K562 (cell line): ENCODE data around the gene WIF1.

Experiments used
- HDAC6 ChIP-seq: IDR thresholded peaks from 2 replicates; pipeline ENCODE4 v1.6.1; 2012; ENCODE audit warnings: low read depth, mild to moderate bottlenecking, control low read depth, inconsistent platforms, low read length, moderate library complexity
- MAFG ChIP-seq: fragments of 450-650 bp; conservative IDR thresholded peaks from 2 replicates; pipeline ENCODE4 v1.6.1; 2016; ENCODE audit warnings: missing genetic modification characterization, missing compliant biosample characterization
- NRF1 ChIP-seq, 2 experiments: fragments of 450-650 bp; IDR thresholded peaks in 1 of 2; conservative IDR thresholded peaks in 1 of 2; 2 replicates each; pipeline ENCODE4 v1.6.1; 2014; ENCODE audit warnings: mild to moderate bottlenecking in 2 of 2
- RAD21 ChIP-seq, 2 experiments: fragments of 250-450 bp in 1 of 2; fragments of 450-650 bp in 1 of 2; sonication (Bioruptor Pico) in 1 of 2; formaldehyde crosslinking in 1 of 2; IDR thresholded peaks in 1 of 2; conservative IDR thresholded peaks in 1 of 2; 2 replicates each; pipeline versions ENCODE4 v1.4.0 to v1.8.0; 2020 to 2022; ENCODE audit warnings: mild to moderate bottlenecking in 2 of 2, moderate library complexity in 1 of 2
- SMAD1 ChIP-seq: fragments of 150-350 bp; IDR thresholded peaks from 2 replicates; pipeline ENCODE4 v1.6.1; 2014; ENCODE audit warnings: low read length, low read depth; ENCODE audit not compliant: partially characterized antibody
- TF ChIP-seq, protein P1 (sequence below), 3 experiments: IDR thresholded peaks in 2 of 3; conservative IDR thresholded peaks in 1 of 3; 2 replicates each; pipeline ENCODE4 v1.5.1; 2011 to 2012; ENCODE audit warnings: low read length in 3 of 3, mild to moderate bottlenecking in 3 of 3, control low read depth in 2 of 3, improper control_type of control experiment in 1 of 3, inconsistent platforms in 1 of 3, low read depth in 1 of 3, mixed read lengths in 1 of 3, moderate library complexity in 1 of 3; ENCODE audit not compliant: insufficient read depth in 2 of 3
- TF ChIP-seq, protein P2 (sequence below), 2 experiments: IDR thresholded peaks; 2 replicates each; pipeline ENCODE4 v1.6.1; 2012; ENCODE audit warnings: improper control_type of control experiment in 2 of 2, low read depth in 2 of 2, low read length in 2 of 2, borderline replicate concordance in 1 of 2

- no peak for TF ChIP-seq SMAD1
- TF ChIP-seq RAD21 (CRISPR knock-in tag; conservative IDR thresholded peaks at IDR 0.05 in 1 of 2, IDR thresholded peaks at IDR 0.05 in 1 of 2), result no peak
- TF ChIP-seq MAFG (tag), result no peak
- TF ChIP-seq NRF1 (conservative IDR thresholded peaks at IDR 0.05 in 1 of 2, IDR thresholded peaks at IDR 0.05 in 1 of 2), result no peak
- TF ChIP-seq, protein P1, sequence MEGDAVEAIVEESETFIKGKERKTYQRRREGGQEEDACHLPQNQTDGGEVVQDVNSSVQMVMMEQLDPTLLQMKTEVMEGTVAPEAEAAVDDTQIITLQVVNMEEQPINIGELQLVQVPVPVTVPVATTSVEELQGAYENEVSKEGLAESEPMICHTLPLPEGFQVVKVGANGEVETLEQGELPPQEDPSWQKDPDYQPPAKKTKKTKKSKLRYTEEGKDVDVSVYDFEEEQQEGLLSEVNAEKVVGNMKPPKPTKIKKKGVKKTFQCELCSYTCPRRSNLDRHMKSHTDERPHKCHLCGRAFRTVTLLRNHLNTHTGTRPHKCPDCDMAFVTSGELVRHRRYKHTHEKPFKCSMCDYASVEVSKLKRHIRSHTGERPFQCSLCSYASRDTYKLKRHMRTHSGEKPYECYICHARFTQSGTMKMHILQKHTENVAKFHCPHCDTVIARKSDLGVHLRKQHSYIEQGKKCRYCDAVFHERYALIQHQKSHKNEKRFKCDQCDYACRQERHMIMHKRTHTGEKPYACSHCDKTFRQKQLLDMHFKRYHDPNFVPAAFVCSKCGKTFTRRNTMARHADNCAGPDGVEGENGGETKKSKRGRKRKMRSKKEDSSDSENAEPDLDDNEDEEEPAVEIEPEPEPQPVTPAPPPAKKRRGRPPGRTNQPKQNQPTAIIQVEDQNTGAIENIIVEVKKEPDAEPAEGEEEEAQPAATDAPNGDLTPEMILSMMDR (IDR thresholded peaks at IDR 0.05 in 2 of 3, conservative IDR thresholded peaks at IDR 0.05 in 1 of 3; ENCODE audit: insufficient read depth in 2 of 3, low read depth in 1 of 3, low read length in 3 of 3), result no peak
- TF ChIP-seq HDAC6, result no peak
- TF ChIP-seq, protein P2, sequence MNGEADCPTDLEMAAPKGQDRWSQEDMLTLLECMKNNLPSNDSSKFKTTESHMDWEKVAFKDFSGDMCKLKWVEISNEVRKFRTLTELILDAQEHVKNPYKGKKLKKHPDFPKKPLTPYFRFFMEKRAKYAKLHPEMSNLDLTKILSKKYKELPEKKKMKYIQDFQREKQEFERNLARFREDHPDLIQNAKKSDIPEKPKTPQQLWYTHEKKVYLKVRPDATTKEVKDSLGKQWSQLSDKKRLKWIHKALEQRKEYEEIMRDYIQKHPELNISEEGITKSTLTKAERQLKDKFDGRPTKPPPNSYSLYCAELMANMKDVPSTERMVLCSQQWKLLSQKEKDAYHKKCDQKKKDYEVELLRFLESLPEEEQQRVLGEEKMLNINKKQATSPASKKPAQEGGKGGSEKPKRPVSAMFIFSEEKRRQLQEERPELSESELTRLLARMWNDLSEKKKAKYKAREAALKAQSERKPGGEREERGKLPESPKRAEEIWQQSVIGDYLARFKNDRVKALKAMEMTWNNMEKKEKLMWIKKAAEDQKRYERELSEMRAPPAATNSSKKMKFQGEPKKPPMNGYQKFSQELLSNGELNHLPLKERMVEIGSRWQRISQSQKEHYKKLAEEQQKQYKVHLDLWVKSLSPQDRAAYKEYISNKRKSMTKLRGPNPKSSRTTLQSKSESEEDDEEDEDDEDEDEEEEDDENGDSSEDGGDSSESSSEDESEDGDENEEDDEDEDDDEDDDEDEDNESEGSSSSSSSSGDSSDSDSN (IDR thresholded peaks at IDR 0.05; ENCODE audit: borderline replicate concordance in 1 of 2, low read depth in 2 of 2, low read length in 2 of 2), result no peak
These were observed 22.7 kb downstream of the WIF1 start for GRCh38 chr12:65098364-65098763.
